Measurements from ENCODE around the gene CNDP2. TPM values are rescaled to one million over a fixed set of nuclear protein-coding genes. Genes with fewer than 3 reads are reported as not detected.

Gene CNDP2
- total RNA-seq, 1 experiment from 2014 or later = 161 TPM

DNA sequence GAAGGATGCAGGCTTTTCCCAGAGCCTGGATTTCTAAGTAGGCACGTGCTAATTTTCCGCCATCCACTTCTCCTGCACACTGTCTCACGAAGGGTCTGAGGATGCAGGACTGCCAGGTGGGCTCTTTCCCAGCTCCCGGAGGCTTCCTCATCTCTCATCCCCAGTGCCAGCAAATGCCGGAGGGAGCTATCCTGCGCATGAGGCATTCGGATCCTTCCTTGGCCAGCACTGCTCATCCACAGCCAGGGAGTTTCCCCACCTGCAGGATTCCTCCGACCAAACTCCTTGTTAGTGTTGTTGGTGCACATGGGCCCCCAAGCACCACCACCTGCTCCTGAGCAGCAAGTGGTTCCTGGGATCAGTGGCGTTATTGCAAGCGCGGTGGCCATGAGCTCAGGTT is 43.1 kb downstream of the CNDP2 start:
- Histone ChIP-seq H3K36me3 (ENCODE audit: low read depth) (no peaks in the 10 kb centered on the region), H4K20me1 (ENCODE audit: insufficient read depth) (no peaks in the 10 kb centered on the region), H3K4me1 (replicated peaks; ENCODE audit: insufficient read depth) (peaks cover 17% of the 10 kb centered on the region), H3K79me2 (ENCODE audit: low read depth) (no peaks in the 10 kb centered on the region), H3F3A (ENCODE audit: insufficient read depth, low read depth) (peaks cover 10% of the 10 kb centered on the region; the same call in 1 of the 2 replicates), H2AFZ (no peak overlapping the region), H3K4me3 (no peak overlapping the region), H3K9me3 (ENCODE audit: insufficient read depth, low read depth) (no peaks in the 10 kb centered on the region), H3K9me2 (ENCODE audit: insufficient read depth) (no peaks in the 10 kb centered on the region), H3K27me3 (ENCODE audit: insufficient read depth, low read depth) (peaks cover 22% of the 10 kb centered on the region), H3K27ac (no peak overlapping the region), H3K4me2 (no peak overlapping the region)
- intact Hi-C loops (cut with micrococcal nuclease; ENCODE audit: unreplicated experiment) = no loop called here
- ChIA-PET CTCF (no interaction called here), POLR2A (ENCODE audit: unreplicated experiment) (no interaction called here)
- DNase-seq = no peak
- TF ChIP-seq EZH2 (IDR thresholded peaks at IDR 0.05; ENCODE audit: low read depth) = no peak
- TF ChIP-seq, protein P1, sequence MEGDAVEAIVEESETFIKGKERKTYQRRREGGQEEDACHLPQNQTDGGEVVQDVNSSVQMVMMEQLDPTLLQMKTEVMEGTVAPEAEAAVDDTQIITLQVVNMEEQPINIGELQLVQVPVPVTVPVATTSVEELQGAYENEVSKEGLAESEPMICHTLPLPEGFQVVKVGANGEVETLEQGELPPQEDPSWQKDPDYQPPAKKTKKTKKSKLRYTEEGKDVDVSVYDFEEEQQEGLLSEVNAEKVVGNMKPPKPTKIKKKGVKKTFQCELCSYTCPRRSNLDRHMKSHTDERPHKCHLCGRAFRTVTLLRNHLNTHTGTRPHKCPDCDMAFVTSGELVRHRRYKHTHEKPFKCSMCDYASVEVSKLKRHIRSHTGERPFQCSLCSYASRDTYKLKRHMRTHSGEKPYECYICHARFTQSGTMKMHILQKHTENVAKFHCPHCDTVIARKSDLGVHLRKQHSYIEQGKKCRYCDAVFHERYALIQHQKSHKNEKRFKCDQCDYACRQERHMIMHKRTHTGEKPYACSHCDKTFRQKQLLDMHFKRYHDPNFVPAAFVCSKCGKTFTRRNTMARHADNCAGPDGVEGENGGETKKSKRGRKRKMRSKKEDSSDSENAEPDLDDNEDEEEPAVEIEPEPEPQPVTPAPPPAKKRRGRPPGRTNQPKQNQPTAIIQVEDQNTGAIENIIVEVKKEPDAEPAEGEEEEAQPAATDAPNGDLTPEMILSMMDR (conservative IDR thresholded peaks at IDR 0.05) = no peak
- BruUV-seq (replicated peaks) = no TSS peak

DNA sequence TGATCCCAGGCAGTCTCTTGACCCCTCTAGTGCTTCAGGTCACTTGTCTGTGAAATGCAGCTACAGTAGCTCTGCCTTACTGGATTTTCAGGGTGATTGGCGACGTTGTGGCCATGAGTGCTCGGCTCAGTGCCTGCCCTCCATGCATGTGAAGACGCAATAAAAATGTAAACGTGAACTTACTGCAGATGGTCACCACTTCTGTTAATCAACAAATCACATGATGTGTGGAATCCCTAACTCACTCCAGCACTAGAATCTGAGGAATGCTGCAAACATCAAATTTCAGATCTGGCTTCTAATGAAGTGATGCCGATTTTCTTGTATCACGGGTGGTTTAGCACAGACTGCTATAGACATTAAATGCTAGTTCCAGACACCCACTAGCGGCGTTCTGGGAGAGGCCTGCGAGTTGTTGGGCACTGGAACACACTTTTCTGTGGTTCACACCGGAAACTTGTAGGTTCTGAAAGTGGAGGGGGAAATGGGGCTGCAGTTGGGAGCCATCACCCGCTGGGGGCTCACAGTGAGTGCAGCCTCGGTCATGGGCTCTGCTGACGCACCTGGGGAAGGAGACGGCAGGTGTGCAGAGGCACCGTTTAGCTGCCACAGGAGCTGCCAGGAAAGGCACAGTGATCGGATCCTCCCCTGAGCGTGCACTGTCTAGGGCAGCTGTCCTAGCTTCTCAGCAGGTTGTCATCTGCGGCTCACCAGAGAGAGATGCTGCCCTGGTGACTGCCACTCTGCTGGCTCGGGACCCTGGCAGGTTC is 44.7 kb downstream of the CNDP2 start:
- no peak overlapping the region for H3K27ac ChIP-seq
- CTCF ChIA-PET = no interaction called here
- H3K9me3 ChIP-seq (ENCODE audit: insufficient read depth, low read depth) = no peaks in the 10 kb centered on the region
- no peak overlapping the region for H2AFZ ChIP-seq
- no peak overlapping the region for H3K4me3 ChIP-seq
- H3F3A ChIP-seq (ENCODE audit: insufficient read depth, low read depth) = peaks cover 10% of the 10 kb centered on the region; the same call in 1 of the 2 replicates
- H3K36me3 ChIP-seq (ENCODE audit: low read depth) = no peaks in the 10 kb centered on the region
- intact Hi-C loops (cut with micrococcal nuclease; ENCODE audit: unreplicated experiment) = no loop called here
- H3K27me3 ChIP-seq (ENCODE audit: insufficient read depth, low read depth) = peaks cover 12% of the 10 kb centered on the region
- POLR2A ChIA-PET (ENCODE audit: unreplicated experiment) = no interaction called here
- DNase-seq = no peak
- no peak overlapping the region for H3K4me2 ChIP-seq
- H3K79me2 ChIP-seq (ENCODE audit: low read depth) = no peaks in the 10 kb centered on the region
- TF ChIP-seq, protein P1 (conservative IDR thresholded peaks at IDR 0.05) = no peak
- no peak for TF ChIP-seq EZH2 (IDR thresholded peaks at IDR 0.05; ENCODE audit: low read depth)
- peaks cover 17% of the 10 kb centered on the region for H3K4me1 ChIP-seq (replicated peaks; ENCODE audit: insufficient read depth)
- no peaks in the 10 kb centered on the region for H3K9me2 ChIP-seq (ENCODE audit: insufficient read depth)
- BruUV-seq (replicated peaks) = no TSS peak
- H4K20me1 ChIP-seq (ENCODE audit: insufficient read depth) = no peaks in the 10 kb centered on the region

DNA sequence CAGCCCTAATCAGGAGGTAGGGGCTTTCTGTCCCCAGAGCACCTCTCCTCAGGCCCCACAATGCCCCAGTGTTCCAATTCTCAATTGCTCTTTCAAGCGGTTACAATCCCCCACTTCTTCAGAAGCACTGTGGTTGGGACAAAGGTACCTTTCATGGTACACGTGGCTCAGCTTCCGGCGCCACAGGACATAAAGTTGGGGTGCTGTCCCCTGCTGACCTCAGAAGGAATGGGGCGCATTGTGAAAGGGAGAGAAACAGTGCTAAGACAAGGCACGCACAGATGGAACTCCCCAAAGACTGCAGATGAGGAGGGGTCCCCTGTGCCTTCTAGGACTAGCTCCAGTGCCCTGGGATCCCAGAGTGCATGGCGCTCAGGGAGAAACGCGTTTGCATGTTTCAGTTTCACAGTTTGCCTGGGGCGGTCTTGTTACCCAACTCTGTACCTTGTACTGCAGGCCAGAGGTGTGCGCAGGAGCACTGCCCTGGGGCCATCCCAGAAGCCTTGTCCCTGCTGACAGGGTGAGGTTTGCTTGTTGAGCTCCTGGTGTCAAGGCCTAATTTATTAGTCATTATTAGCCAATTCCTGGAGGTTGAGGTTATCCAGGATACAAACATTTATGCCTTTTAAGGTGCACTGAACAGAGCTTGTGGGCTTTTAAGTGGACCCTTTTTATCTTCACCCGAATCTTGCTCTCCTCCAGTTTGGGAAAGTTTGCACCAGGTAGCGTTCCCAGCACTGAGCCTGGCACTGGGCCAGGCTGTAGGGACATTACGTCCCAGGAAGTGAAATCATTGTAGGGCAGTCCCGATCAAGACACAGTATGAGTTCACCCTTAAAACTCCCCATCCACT is 45.8 kb downstream of the CNDP2 start:
- Histone ChIP-seq H3K79me2 (ENCODE audit: low read depth) (no peaks in the 10 kb centered on the region), H3K9me3 (ENCODE audit: insufficient read depth, low read depth) (no peaks in the 10 kb centered on the region), H3K27ac (0 out of 2 replicates have a peak overlapping the region, but pooled peaks have one; percentile 12)

More for the DNA sequence above, 45.8 kb downstream of the CNDP2 start:
- no peak for TF ChIP-seq EZH2 (IDR thresholded peaks at IDR 0.05; ENCODE audit: low read depth)
- TF ChIP-seq, protein P1 (conservative IDR thresholded peaks at IDR 0.05) = no peak
- Histone ChIP-seq H3K9me2 (ENCODE audit: insufficient read depth) (no peaks in the 10 kb centered on the region), H3F3A (ENCODE audit: insufficient read depth, low read depth) (peaks cover 10% of the 10 kb centered on the region; the same call in 1 of the 2 replicates), H3K36me3 (ENCODE audit: low read depth) (no peaks in the 10 kb centered on the region), H4K20me1 (ENCODE audit: insufficient read depth) (no peaks in the 10 kb centered on the region), H3K4me3 (peak overlapping the region; percentile 17; the same call in 1 of the 2 replicates), H2AFZ (no peak overlapping the region), H3K4me1 (replicated peaks; ENCODE audit: insufficient read depth) (peaks cover 23% of the 10 kb centered on the region), H3K27me3 (ENCODE audit: insufficient read depth, low read depth) (peaks cover 7% of the 10 kb centered on the region), H3K4me2 (peak overlapping the region; percentile 62)
- intact Hi-C loops (cut with micrococcal nuclease; ENCODE audit: unreplicated experiment) = loop anchor here (2.0 kb wide), 1 partner anchor 43 kb away; no protein-coding TSS in a partner anchor
- CTCF ChIA-PET = no interaction called here
- no TSS peak for BruUV-seq (replicated peaks)
- peak; percentile 77 to 96 for DNase-seq
- POLR2A ChIA-PET (ENCODE audit: unreplicated experiment) = interaction anchor here (0.6 kb wide), 1 partner anchor 74 kb away, joined by 5 read pairs; no protein-coding TSS in a partner anchor
